NCI-H146 (cell line): ENCODE measurements around the gene WDFY3.

Source experiments
- DNase-seq: peaks from one replicate; lab custom pipeline; 2025; lab: John Stamatoyannopoulos, UW

Gene WDFY3

GRCh38 chr4:84952776-84953175, 13.7 kb downstream of the WDFY3 start:
- no peak for DNase-seq

- DNase-seq = no peak
These were observed 14.5 kb downstream of the WDFY3 start for GRCh38 chr4:84952004-84952403.

GRCh38 chr4:84948056-84948455, 18.4 kb downstream of the WDFY3 start:
- DNase-seq = no peak

GRCh38 chr4:84944947-84945346, 21.5 kb downstream of the WDFY3 start:
- no peak for DNase-seq

GRCh38 chr4:84940960-84941359, 25.5 kb downstream of the WDFY3 start:
- DNase-seq = no peak

GRCh38 chr4:84939113-84939512, 27.4 kb downstream of the WDFY3 start:
- no peak for DNase-seq

GRCh38 chr4:84938316-84938715, 28.2 kb downstream of the WDFY3 start:
- DNase-seq = no peak

- no peak for DNase-seq
These were observed 29.0 kb downstream of the WDFY3 start for GRCh38 chr4:84937381-84937977.

GRCh38 chr4:84936123-84936522, 30.4 kb downstream of the WDFY3 start:
- DNase-seq = no peak

- DNase-seq = no peak
These were observed 34.0 kb downstream of the WDFY3 start for GRCh38 chr4:84932462-84932861.

GRCh38 chr4:84931961-84932360, 34.5 kb downstream of the WDFY3 start:
- DNase-seq = no peak

GRCh38 chr4:84931274-84931673, 35.2 kb downstream of the WDFY3 start:
- DNase-seq = no peak

GRCh38 chr4:84928089-84928488, 38.4 kb downstream of the WDFY3 start:
- DNase-seq = no peak

- DNase-seq = no peak
These were observed 39.1 kb downstream of the WDFY3 start for GRCh38 chr4:84927428-84927827.

GRCh38 chr4:84925558-84925957, 40.9 kb downstream of the WDFY3 start:
- DNase-seq = no peak

GRCh38 chr4:84924434-84924833, 42.1 kb downstream of the WDFY3 start:
- no peak for DNase-seq

- no peak for DNase-seq
These were observed 45.9 kb downstream of the WDFY3 start for GRCh38 chr4:84920617-84921016.

- DNase-seq = no peak
These were observed 48.5 kb downstream of the WDFY3 start for GRCh38 chr4:84917869-84918600.

- no peak for DNase-seq
These were observed 49.2 kb downstream of the WDFY3 start for GRCh38 chr4:84917086-84917821.

GRCh38 chr4:84916227-84916626, 50.3 kb downstream of the WDFY3 start:
- no peak for DNase-seq

GRCh38 chr4:84915396-84915780, 51.1 kb downstream of the WDFY3 start:
- no peak for DNase-seq

GRCh38 chr4:84914686-84915395, 51.6 kb downstream of the WDFY3 start:
- no peak for DNase-seq

- no peak for DNase-seq
These were observed 53.3 kb downstream of the WDFY3 start for GRCh38 chr4:84913176-84913575.
